Upper lobe of left lung (tissue), 6 donors: Measurements from ENCODE around the gene CDC42. TPM values are rescaled to one million over a fixed set of nuclear protein-coding genes. Genes with fewer than 3 reads are reported as not detected.

Experiments used
- ATAC-seq, 2 donors: fragments of 200-7000 bp; cut with Tn5 transposase; one replicate each; pipeline ENCODE4 v1.9.1; 2022; ENCODE audit warnings: mild to moderate bottlenecking in 2 of 2, moderate library complexity in 2 of 2; ENCODE audit not compliant: low FRiP score in 2 of 2
- DNase-seq, 2 donors: peaks; one replicate each; pipeline ENCODE4 v3.0.0-alpha.2; 2019 to 2020
- H3K27ac ChIP-seq, 4 donors: fragments of 200-600 bp; sonication (generic); one replicate each; pipeline ENCODE4 v1.5.1; 2016 to 2019
- H3K27me3 ChIP-seq, 4 donors: fragments of 200-600 bp; sonication (generic); one replicate each; pipeline ENCODE4 v1.5.1; 2017 to 2019
- H3K36me3 ChIP-seq, 4 donors: fragments of 200-600 bp; sonication (generic); one replicate each; pipeline ENCODE4 v1.5.1; 2016 to 2019
- H3K4me1 ChIP-seq, 4 donors: fragments of 200-600 bp; sonication (generic); one replicate each; pipeline ENCODE4 v1.5.1; 2018 to 2019
- H3K4me3 ChIP-seq, 4 donors: fragments of 200-600 bp; sonication (generic); one replicate each; pipeline ENCODE4 v1.5.1; 2017 to 2019; ENCODE audit warnings: mild to moderate bottlenecking in 2 of 4, moderate library complexity in 1 of 4
- H3K9me3 ChIP-seq, 4 donors: fragments of 200-600 bp; sonication (generic); one replicate each; pipeline ENCODE4 v1.5.1; 2018 to 2019
- EP300 ChIP-seq, 4 donors: sonication (generic); formaldehyde crosslinking; IDR thresholded peaks; one replicate each; pipeline ENCODE4 v1.5.1; 2017; ENCODE audit warnings: antibody characterized with exemption in 4 of 4, control low read depth in 2 of 4
- POLR2A ChIP-seq, 4 donors: fragments of 450-650 bp; IDR thresholded peaks; one replicate each; pipeline ENCODE4 v1.5.1; 2016 to 2017; ENCODE audit warnings: antibody characterized with exemption in 4 of 4, mild to moderate bottlenecking in 2 of 4
- POLR2AphosphoS5 ChIP-seq, 2 donors: sonication (generic); formaldehyde crosslinking; IDR thresholded peaks; one replicate each; pipeline ENCODE4 v1.5.1; 2017; ENCODE audit warnings: antibody characterized with exemption in 2 of 2
- WGBS, 2 donors: methylation state at CpG; one replicate each; pipeline ENCODE4 v1.1.5; 2017 to 2018; 5-methylcytosine and 5-hydroxymethylcytosine counted together
- total RNA-seq, 6 donors: library from RNA; depleted of rRNA in 4 of 6; stranded (reverse); fragments of >200 nt in 4 of 6; gene quantifications; one replicate each; pipeline versions ENCODE4 v1.1.0 to v1.2.1, GENCODE V29; 2016 to 2021
- TF ChIP-seq, protein P1 (sequence below), 6 experiments: fragments of 450-650 bp in 4 of 6; fragments of 200-600 bp in 2 of 6; sonication (generic) in 2 of 6; IDR thresholded peaks; one replicate each; pipeline ENCODE4 v1.5.1; 2016 to 2019; ENCODE audit warnings: antibody characterized with exemption in 6 of 6
- donor health status: DM: no; HTN: no; CAD: no; lungs with moderate emphysema.
- donor health status: DM: no; HTN: yes; CAD: no; lungs with severe emphysema.

Gene CDC42
- total RNA-seq, 6 donors from 2014 or later = 24.1 to 248 (median 213) TPM

DNA sequence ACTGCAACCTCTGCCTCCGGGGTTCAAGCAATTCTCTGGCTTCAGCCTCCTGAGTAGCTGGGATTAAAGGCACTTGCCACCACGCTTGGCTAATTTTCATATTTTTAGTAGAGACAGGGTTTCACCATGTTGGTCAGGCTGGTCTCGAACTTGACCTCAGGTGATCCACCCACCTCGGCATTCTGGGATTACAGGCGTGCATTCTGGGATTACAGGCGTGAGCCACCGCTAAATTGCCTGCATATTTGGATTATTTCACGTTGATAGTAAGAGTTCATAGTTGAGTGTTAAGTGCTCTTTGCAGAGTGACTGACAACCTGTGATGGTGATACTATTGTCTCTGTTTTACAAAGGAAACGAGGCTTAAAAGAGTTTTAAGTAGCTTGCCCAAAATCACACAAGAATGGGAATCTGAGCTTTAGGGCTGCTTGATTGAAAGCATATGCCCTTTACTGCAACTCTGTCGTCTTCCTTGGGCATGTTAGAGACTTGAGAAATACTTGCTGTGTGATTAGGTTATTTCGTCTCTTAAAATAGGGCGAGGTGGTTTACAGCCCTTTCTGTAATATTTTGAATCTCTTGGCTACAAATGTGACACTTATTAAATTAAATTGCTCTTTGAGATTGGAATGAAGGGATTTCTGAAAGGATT lies 12.4 kb downstream of the CDC42 start:
- no peak overlapping the region for H3K4me3 ChIP-seq
- DNase-seq (no peak), ATAC-seq (no peak)
- TF ChIP-seq POLR2AphosphoS5 (IDR thresholded peaks at IDR 0.05) (no peak), EP300 (IDR thresholded peaks at IDR 0.05) (no peak), POLR2A (IDR thresholded peaks at IDR 0.05) (no peak)
- TF ChIP-seq, protein P1, sequence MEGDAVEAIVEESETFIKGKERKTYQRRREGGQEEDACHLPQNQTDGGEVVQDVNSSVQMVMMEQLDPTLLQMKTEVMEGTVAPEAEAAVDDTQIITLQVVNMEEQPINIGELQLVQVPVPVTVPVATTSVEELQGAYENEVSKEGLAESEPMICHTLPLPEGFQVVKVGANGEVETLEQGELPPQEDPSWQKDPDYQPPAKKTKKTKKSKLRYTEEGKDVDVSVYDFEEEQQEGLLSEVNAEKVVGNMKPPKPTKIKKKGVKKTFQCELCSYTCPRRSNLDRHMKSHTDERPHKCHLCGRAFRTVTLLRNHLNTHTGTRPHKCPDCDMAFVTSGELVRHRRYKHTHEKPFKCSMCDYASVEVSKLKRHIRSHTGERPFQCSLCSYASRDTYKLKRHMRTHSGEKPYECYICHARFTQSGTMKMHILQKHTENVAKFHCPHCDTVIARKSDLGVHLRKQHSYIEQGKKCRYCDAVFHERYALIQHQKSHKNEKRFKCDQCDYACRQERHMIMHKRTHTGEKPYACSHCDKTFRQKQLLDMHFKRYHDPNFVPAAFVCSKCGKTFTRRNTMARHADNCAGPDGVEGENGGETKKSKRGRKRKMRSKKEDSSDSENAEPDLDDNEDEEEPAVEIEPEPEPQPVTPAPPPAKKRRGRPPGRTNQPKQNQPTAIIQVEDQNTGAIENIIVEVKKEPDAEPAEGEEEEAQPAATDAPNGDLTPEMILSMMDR (IDR thresholded peaks at IDR 0.05) = no peak
- H3K9me3 ChIP-seq = no peaks in the 10 kb centered on the region
- peaks cover 67 to 96% (median 88%) of the 10 kb centered on the region in 4 donors for H3K4me1 ChIP-seq
- 76 to 77% methylated on average over 12 of the region's 12 CpGs for WGBS, 2 donors
- H3K27ac ChIP-seq = no peak overlapping the region
- peaks cover 0 to 17% (median 0%) of the 10 kb centered on the region in 4 donors for H3K36me3 ChIP-seq
- H3K27me3 ChIP-seq = no peaks in the 10 kb centered on the region

DNA sequence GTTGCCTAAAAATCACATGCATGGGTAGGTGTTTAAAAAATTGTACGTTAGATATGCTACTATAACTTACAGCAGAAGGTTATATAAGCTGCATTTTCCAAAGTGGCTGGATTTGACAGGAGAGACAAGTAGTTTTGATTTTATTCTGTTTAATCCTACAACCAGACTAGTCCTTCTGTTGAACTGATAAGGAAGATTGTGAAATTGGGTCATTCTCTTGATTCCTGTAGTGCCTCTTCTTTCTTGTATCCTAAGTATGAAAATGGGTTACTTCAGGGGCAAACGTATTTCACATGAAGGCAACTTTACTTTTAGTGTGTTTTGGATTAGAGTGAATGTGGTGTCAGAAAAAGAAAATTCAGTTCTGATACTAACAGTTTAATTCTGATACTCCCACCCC lies 19.0 kb downstream of the CDC42 start:
- no peak for DNase-seq
- Histone ChIP-seq H3K4me3 (no peak overlapping the region), H3K4me1 (peaks cover 66 to 95% (median 84%) of the 10 kb centered on the region in 4 donors), H3K36me3 (peaks cover 0 to 16% (median 0%) of the 10 kb centered on the region in 4 donors), H3K27ac (no peak overlapping the region), H3K9me3 (no peaks in the 10 kb centered on the region), H3K27me3 (no peaks in the 10 kb centered on the region)
- 54 to 71% methylated on average over 2 of the region's 2 CpGs for WGBS, 2 donors
- no peak for ATAC-seq
- TF ChIP-seq EP300 (IDR thresholded peaks at IDR 0.05) (no peak), POLR2A (IDR thresholded peaks at IDR 0.05) (no peak), POLR2AphosphoS5 (IDR thresholded peaks at IDR 0.05) (no peak)
- TF ChIP-seq, protein P1 (IDR thresholded peaks at IDR 0.05) = no peak

DNA sequence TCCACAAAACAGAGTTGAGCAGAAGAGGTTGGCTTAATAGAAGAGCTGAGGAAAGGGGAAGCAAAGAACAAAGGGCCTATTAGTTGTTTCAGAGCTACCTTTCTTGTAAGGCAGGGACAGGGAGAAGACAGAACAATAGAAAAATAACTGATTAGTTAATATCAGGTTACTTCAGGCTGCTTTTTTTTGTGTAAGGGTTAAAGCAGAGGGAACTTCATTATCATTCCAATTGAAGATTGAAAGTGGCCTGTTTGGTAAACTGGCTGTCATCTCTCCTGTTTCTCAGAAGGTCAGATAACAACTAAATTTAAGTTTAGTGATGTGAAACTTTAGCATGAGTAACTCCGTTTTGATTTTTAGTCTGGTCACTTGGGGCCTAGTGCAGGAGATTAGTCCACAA lies 22.3 kb downstream of the CDC42 start:
- Histone ChIP-seq H3K4me3 (no peak overlapping the region), H3K4me1 (peaks cover 71 to 86% (median 72%) of the 10 kb centered on the region in 4 donors), H3K36me3 (peaks cover 0 to 24% (median 5%) of the 10 kb centered on the region in 4 donors), H3K27ac (no peak overlapping the region), H3K27me3 (no peaks in the 10 kb centered on the region), H3K9me3 (no peaks in the 10 kb centered on the region)
- TF ChIP-seq, protein P1 (IDR thresholded peaks at IDR 0.05) = no peak
- TF ChIP-seq EP300 (IDR thresholded peaks at IDR 0.05) (no peak), POLR2A (IDR thresholded peaks at IDR 0.05) (no peak), POLR2AphosphoS5 (IDR thresholded peaks at IDR 0.05) (no peak)
- 13 to 56% methylated on average over 1 of the region's 1 CpG for WGBS, 2 donors
- ATAC-seq = no peak
- DNase-seq = no peak

DNA sequence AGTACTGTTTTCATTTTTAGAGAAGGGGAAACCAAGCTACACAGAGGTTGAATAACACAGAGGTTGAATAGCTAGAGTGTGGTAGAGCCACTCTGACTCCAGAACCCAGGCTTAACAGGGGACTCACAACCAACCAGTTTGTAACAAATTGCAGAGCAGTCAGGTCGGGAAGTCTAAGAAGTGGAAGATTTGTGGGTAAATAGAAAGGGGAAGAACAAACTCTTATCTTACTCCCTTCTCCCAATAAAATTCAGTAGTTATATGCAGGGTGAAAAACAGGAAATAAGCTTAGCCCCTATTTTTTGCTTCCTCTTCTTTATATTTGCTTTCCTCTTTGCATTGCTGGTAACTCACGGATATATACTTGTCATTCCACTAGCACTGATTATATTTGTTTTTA lies 23.2 kb downstream of the CDC42 start:
- peak in 1 of 2 donors; percentile 60 for ATAC-seq
- DNase-seq = no peak
- TF ChIP-seq POLR2A (IDR thresholded peaks at IDR 0.05) (no peak), POLR2AphosphoS5 (IDR thresholded peaks at IDR 0.05) (no peak), EP300 (IDR thresholded peaks at IDR 0.05) (no peak)
- TF ChIP-seq, protein P1 (IDR thresholded peaks at IDR 0.05) = no peak
- WGBS, 2 donors = 22 to 30% methylated on average over 2 of the region's 2 CpGs
- no peaks in the 10 kb centered on the region for H3K9me3 ChIP-seq
- H3K36me3 ChIP-seq = peaks cover 0 to 33% (median 6%) of the 10 kb centered on the region in 4 donors
- peak overlapping the region in 3 of 4 donors; percentile 21 to 46 (median 44) for H3K27ac ChIP-seq
- no peaks in the 10 kb centered on the region for H3K27me3 ChIP-seq
- H3K4me1 ChIP-seq = peaks cover 67 to 78% (median 72%) of the 10 kb centered on the region in 4 donors
- H3K4me3 ChIP-seq = no peak overlapping the region

DNA sequence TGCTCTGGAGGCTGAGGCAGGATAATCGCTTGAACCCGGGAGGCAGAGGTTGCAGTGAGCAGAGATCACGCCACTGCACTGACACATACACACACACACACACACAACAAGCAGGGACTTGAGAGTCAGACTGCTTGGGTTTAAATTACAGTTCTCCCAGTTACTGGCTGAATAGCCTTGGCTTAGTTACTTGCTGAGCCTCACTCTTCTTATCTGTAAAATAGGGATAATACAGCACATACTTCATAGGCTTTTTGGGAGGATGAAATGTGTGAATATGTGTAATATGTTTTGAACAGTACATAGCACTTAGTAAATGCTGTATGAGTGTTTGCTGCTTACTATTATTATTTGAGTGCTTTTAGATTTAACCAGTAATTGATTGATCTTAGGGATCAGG lies 23.8 kb downstream of the CDC42 start:
- H3K27me3 ChIP-seq = no peaks in the 10 kb centered on the region
- no peak overlapping the region for H3K4me3 ChIP-seq
- WGBS, 2 donors = 60 to 84% methylated on average over 3 of the region's 3 CpGs
- no peaks in the 10 kb centered on the region for H3K9me3 ChIP-seq
- peaks cover 66 to 80% (median 77%) of the 10 kb centered on the region in 4 donors for H3K4me1 ChIP-seq
- TF ChIP-seq EP300 (IDR thresholded peaks at IDR 0.05) (no peak), POLR2AphosphoS5 (IDR thresholded peaks at IDR 0.05) (no peak), POLR2A (IDR thresholded peaks at IDR 0.05) (no peak)
- TF ChIP-seq, protein P1 (IDR thresholded peaks at IDR 0.05) = no peak
- H3K36me3 ChIP-seq = peaks cover 0 to 40% (median 11%) of the 10 kb centered on the region in 4 donors
- peak overlapping the region in 3 of 4 donors; percentile 21 to 46 (median 44) for H3K27ac ChIP-seq
- no peak for ATAC-seq
- DNase-seq = no peak
